Effector memory CD8-positive, alpha-beta T cell (primary cell): ENCODE measurements around the gene RLN3.

Source experiments
- ATAC-seq: fragments of 150-1000 bp; cut with Tn5 transposase; replicated peaks from 2 replicates; pipeline ENCODE4 v1.10.0; 2021; ENCODE audit warnings: mild to moderate bottlenecking, moderate library complexity
- DNase-seq, 3 experiments: peaks; one replicate each; pipeline ENCODE4 v3.0.0; 2021
- H3K27ac Mint-ChIP-seq, 2 donors: one replicate each; pipeline ENCODE4 v1.8.0; 2022; ENCODE audit warnings: mild to moderate bottlenecking in 2 of 2, mixed read lengths in 2 of 2, moderate library complexity in 2 of 2
- H3K27me3 Mint-ChIP-seq, 2 donors: one replicate each; pipeline ENCODE4 v1.8.0; 2022; ENCODE audit warnings: mixed read lengths in 2 of 2
- H3K36me3 Mint-ChIP-seq: one replicate; pipeline ENCODE4 v1.8.0; 2022; ENCODE audit warnings: mild to moderate bottlenecking, moderate library complexity, mixed read lengths; ENCODE audit not compliant: insufficient read depth
- H3K4me1 Mint-ChIP-seq, 2 donors: one replicate each; pipeline ENCODE4 v1.8.0; 2022; ENCODE audit warnings: low read depth in 2 of 2, mixed read lengths in 2 of 2
- H3K4me3 Mint-ChIP-seq, 2 donors: one replicate each; pipeline ENCODE4 v1.8.0; 2022; ENCODE audit warnings: mild to moderate bottlenecking in 2 of 2, mixed read lengths in 2 of 2, moderate library complexity in 2 of 2
- H3K9me3 Mint-ChIP-seq, 2 donors: one replicate each; pipeline ENCODE4 v1.8.0; 2022; ENCODE audit warnings: mixed read lengths in 2 of 2

The RLN3 gene

GRCh38 chr19:13985771-13986347 is 42.1 kb upstream of the RLN3 start:
- DNase-seq (no peak), ATAC-seq (peak; percentile 6)
- peaks cover 34% of the 10 kb centered on the region for H3K36me3 Mint-ChIP-seq
- no peaks in the 10 kb centered on the region for H3K9me3 Mint-ChIP-seq
- H3K4me3 Mint-ChIP-seq, result peak overlapping the region; percentile 75 to 77
- peak overlapping the region; percentile 93 to 98 for H3K27ac Mint-ChIP-seq
- H3K27me3 Mint-ChIP-seq, result no peaks in the 10 kb centered on the region
- H3K4me1 Mint-ChIP-seq, result peaks cover 39 to 47% of the 10 kb centered on the region in 2 donors

GRCh38 chr19:13986348-13986904 is 41.5 kb upstream of the RLN3 start:
- H3K9me3 Mint-ChIP-seq, result no peaks in the 10 kb centered on the region
- peaks cover 43 to 48% of the 10 kb centered on the region in 2 donors for H3K4me1 Mint-ChIP-seq
- H3K27me3 Mint-ChIP-seq, result no peaks in the 10 kb centered on the region
- DNase-seq (peak; percentile 97 to 99 (median 97)), ATAC-seq (peak; percentile 92)
- peak overlapping the region; percentile 93 to 98 for H3K27ac Mint-ChIP-seq
- peak overlapping the region; percentile 75 to 77 for H3K4me3 Mint-ChIP-seq
- H3K36me3 Mint-ChIP-seq, result peaks cover 33% of the 10 kb centered on the region

- peak overlapping the region; percentile 75 to 77 for H3K4me3 Mint-ChIP-seq
- no peak for DNase-seq
- peaks cover 46 to 52% of the 10 kb centered on the region in 2 donors for H3K4me1 Mint-ChIP-seq
- H3K36me3 Mint-ChIP-seq, result peaks cover 28% of the 10 kb centered on the region
- ATAC-seq, result no peak
- H3K27me3 Mint-ChIP-seq, result no peaks in the 10 kb centered on the region
- no peaks in the 10 kb centered on the region for H3K9me3 Mint-ChIP-seq
- H3K27ac Mint-ChIP-seq, result peak overlapping the region; percentile 93 to 98
Observed at GRCh38 chr19:13987101-13987890, 40.7 kb upstream of the RLN3 start.

- DNase-seq (no peak), ATAC-seq (no peak)
- H3K36me3 Mint-ChIP-seq, result peaks cover 34% of the 10 kb centered on the region
- H3K4me3 Mint-ChIP-seq, result no peak overlapping the region
- H3K9me3 Mint-ChIP-seq, result no peaks in the 10 kb centered on the region
- peaks cover 43 to 51% of the 10 kb centered on the region in 2 donors for H3K4me1 Mint-ChIP-seq
- no peaks in the 10 kb centered on the region for H3K27me3 Mint-ChIP-seq
- H3K27ac Mint-ChIP-seq, result peak overlapping the region; percentile 93 to 98
Observed at GRCh38 chr19:13989487-13989886, 38.5 kb upstream of the RLN3 start.

- no peaks in the 10 kb centered on the region for H3K27me3 Mint-ChIP-seq
- peaks cover 34% of the 10 kb centered on the region for H3K36me3 Mint-ChIP-seq
- DNase-seq, result no peak
- no peak for ATAC-seq
- peaks cover 43 to 48% of the 10 kb centered on the region in 2 donors for H3K4me1 Mint-ChIP-seq
- H3K4me3 Mint-ChIP-seq, result no peak overlapping the region
- no peaks in the 10 kb centered on the region for H3K9me3 Mint-ChIP-seq
- H3K27ac Mint-ChIP-seq, result peak overlapping the region in 1 of 2 donors; percentile 93
Observed at GRCh38 chr19:13990085-13990484, 37.9 kb upstream of the RLN3 start.

GRCh38 chr19:13992025-13992424 is 35.9 kb upstream of the RLN3 start:
- peak overlapping the region; percentile 65 to 84 for H3K27ac Mint-ChIP-seq
- ATAC-seq, result no peak
- no peak for DNase-seq
- peaks cover 33 to 35% of the 10 kb centered on the region in 2 donors for H3K4me1 Mint-ChIP-seq
- H3K27me3 Mint-ChIP-seq, result no peaks in the 10 kb centered on the region
- H3K4me3 Mint-ChIP-seq, result no peak overlapping the region
- H3K36me3 Mint-ChIP-seq, result peaks cover 35% of the 10 kb centered on the region
- no peaks in the 10 kb centered on the region for H3K9me3 Mint-ChIP-seq

GRCh38 chr19:13993590-13994300 is 34.2 kb upstream of the RLN3 start:
- Mint-ChIP-seq H3K36me3 (peaks cover 31% of the 10 kb centered on the region), H3K27me3 (no peaks in the 10 kb centered on the region), H3K4me1 (peaks cover 23 to 25% of the 10 kb centered on the region in 2 donors), H3K9me3 (no peaks in the 10 kb centered on the region), H3K27ac (peak overlapping the region; percentile 58 to 65), H3K4me3 (no peak overlapping the region)
- DNase-seq (no peak), ATAC-seq (peak; percentile 63)

GRCh38 chr19:13995017-13995728 is 32.8 kb upstream of the RLN3 start:
- Mint-ChIP-seq H3K27ac (peak overlapping the region in 1 of 2 donors; percentile 38), H3K4me1 (peaks cover 8 to 11% of the 10 kb centered on the region in 2 donors), H3K9me3 (no peaks in the 10 kb centered on the region), H3K4me3 (no peak overlapping the region), H3K36me3 (peaks cover 25% of the 10 kb centered on the region), H3K27me3 (no peaks in the 10 kb centered on the region)
- ATAC-seq (no peak), DNase-seq (no peak)

GRCh38 chr19:13995878-13996765 is 31.8 kb upstream of the RLN3 start:
- no peak overlapping the region for H3K27ac Mint-ChIP-seq
- peaks cover 7 to 9% of the 10 kb centered on the region in 2 donors for H3K4me1 Mint-ChIP-seq
- no peaks in the 10 kb centered on the region for H3K27me3 Mint-ChIP-seq

GRCh38 chr19:13996928-13997630 is 30.9 kb upstream of the RLN3 start:
- H3K4me3 Mint-ChIP-seq, result no peak overlapping the region
- ATAC-seq, result no peak
- no peak for DNase-seq
- no peak overlapping the region for H3K27ac Mint-ChIP-seq
- H3K36me3 Mint-ChIP-seq, result peaks cover 29% of the 10 kb centered on the region
- H3K9me3 Mint-ChIP-seq, result no peaks in the 10 kb centered on the region
- no peaks in the 10 kb centered on the region for H3K27me3 Mint-ChIP-seq
- peaks cover 8% of the 10 kb centered on the region in 2 donors for H3K4me1 Mint-ChIP-seq

More at GRCh38 chr19:13995878-13996765, 31.8 kb upstream of the RLN3 start:
- DNase-seq (no peak), ATAC-seq (no peak)
- H3K9me3 Mint-ChIP-seq, result no peaks in the 10 kb centered on the region
- H3K36me3 Mint-ChIP-seq, result peaks cover 25% of the 10 kb centered on the region
- H3K4me3 Mint-ChIP-seq, result no peak overlapping the region

GRCh38 chr19:13997631-13997962 is 30.4 kb upstream of the RLN3 start:
- H3K27ac Mint-ChIP-seq, result peak overlapping the region in 1 of 2 donors; percentile 77
- peaks cover 10% of the 10 kb centered on the region in 2 donors for H3K4me1 Mint-ChIP-seq
- no peaks in the 10 kb centered on the region for H3K27me3 Mint-ChIP-seq
- no peak overlapping the region for H3K4me3 Mint-ChIP-seq
- peaks cover 33% of the 10 kb centered on the region for H3K36me3 Mint-ChIP-seq
- DNase-seq (no peak), ATAC-seq (no peak)
- no peaks in the 10 kb centered on the region for H3K9me3 Mint-ChIP-seq

GRCh38 chr19:13998426-13998825 is 29.5 kb upstream of the RLN3 start:
- Mint-ChIP-seq H3K27me3 (no peaks in the 10 kb centered on the region), H3K9me3 (no peaks in the 10 kb centered on the region), H3K4me3 (no peak overlapping the region), H3K27ac (peak overlapping the region; percentile 77 to 97), H3K36me3 (peaks cover 28% of the 10 kb centered on the region), H3K4me1 (peaks cover 19% of the 10 kb centered on the region in 2 donors)
- ATAC-seq (no peak), DNase-seq (no peak)
